Tibial nerve (tissue), 4 donors: ENCODE data around the gene REEP5.

Source experiments
- EP300 ChIP-seq, 2 donors: sonication (generic); formaldehyde crosslinking; IDR thresholded peaks; one replicate each; pipeline ENCODE4 v1.6.1; 2017; ENCODE audit warnings: antibody characterized with exemption in 2 of 2, mild to moderate bottlenecking in 1 of 2
- POLR2A ChIP-seq, 2 donors: fragments of 450-650 bp; IDR thresholded peaks; one replicate each; pipeline ENCODE4 v1.6.1; 2017; ENCODE audit warnings: antibody characterized with exemption in 2 of 2, mild to moderate bottlenecking in 2 of 2, moderate library complexity in 2 of 2
- TF ChIP-seq, protein P1 (sequence below), 5 experiments: fragments of 200-600 bp in 3 of 5; fragments of 450-650 bp in 2 of 5; sonication (generic) in 3 of 5; IDR thresholded peaks; one replicate each; pipeline ENCODE4 v1.5.1; 2016 to 2019; ENCODE audit warnings: antibody characterized with exemption in 5 of 5, mild to moderate bottlenecking in 3 of 5, moderate library complexity in 2 of 5

DNA sequence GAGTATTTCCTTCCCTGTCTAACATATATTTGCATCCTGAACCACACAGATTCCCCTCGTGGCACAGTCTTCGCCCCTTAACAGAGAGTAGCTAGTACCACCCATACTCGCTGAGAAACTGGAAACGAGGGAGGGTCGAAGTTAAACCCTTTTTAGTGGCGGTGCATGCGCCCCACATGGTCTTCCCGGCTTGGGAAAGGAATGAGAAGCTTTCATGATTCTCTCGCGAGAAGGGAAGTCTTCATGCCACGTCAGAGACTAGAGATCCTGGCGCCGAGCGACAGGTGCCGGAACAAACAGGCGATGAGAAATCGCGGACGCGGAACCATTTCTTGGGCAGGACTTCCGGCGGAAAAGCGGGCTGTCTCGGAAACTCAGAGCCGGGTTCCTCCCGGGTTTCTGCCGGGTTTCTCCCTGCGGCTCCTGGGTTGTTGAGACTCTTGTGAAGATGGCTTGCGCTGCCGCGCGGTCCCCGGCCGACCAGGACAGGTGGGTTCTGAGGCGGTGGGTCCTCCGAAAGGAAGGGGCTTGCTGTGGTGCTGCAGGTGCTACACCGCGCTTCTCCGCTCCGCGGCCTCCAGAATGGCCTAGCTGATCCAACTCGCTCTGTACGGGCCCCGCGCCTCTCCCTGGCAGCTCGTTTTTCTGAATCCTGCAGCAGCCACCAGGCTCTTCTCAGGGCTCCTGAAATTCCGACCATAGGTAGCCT lies 60.9 kb downstream of the REEP5 start, which contains the start of gene SRP19:
- TF ChIP-seq, protein P1, sequence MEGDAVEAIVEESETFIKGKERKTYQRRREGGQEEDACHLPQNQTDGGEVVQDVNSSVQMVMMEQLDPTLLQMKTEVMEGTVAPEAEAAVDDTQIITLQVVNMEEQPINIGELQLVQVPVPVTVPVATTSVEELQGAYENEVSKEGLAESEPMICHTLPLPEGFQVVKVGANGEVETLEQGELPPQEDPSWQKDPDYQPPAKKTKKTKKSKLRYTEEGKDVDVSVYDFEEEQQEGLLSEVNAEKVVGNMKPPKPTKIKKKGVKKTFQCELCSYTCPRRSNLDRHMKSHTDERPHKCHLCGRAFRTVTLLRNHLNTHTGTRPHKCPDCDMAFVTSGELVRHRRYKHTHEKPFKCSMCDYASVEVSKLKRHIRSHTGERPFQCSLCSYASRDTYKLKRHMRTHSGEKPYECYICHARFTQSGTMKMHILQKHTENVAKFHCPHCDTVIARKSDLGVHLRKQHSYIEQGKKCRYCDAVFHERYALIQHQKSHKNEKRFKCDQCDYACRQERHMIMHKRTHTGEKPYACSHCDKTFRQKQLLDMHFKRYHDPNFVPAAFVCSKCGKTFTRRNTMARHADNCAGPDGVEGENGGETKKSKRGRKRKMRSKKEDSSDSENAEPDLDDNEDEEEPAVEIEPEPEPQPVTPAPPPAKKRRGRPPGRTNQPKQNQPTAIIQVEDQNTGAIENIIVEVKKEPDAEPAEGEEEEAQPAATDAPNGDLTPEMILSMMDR (IDR thresholded peaks at IDR 0.05): peak in 1 of 5 experiments; percentile 22
- TF ChIP-seq POLR2A (IDR thresholded peaks at IDR 0.05) (peak; percentile 5 to 50), EP300 (IDR thresholded peaks at IDR 0.05) (peak; percentile 40 to 76)
